Retinal pigment epithelial cell (primary cell): ENCODE data around the gene CTSW.

ENCODE experiments used
- DNase-seq: peaks from one replicate; pipeline ENCODE4 v3.0.0-alpha.2; 2010; ENCODE audit warnings: low read depth
- H3K4me3 ChIP-seq: 2 replicates; pipeline ENCODE4 v1.5.1; 2011; ENCODE audit warnings: mild to moderate bottlenecking, low read length, control low read depth, moderate library complexity
- CTCF ChIP-seq: conservative IDR thresholded peaks from 2 replicates; pipeline ENCODE4 v1.5.1; 2011; ENCODE audit warnings: low read depth, low read length, control low read depth, inconsistent platforms

Gene CTSW

GRCh38 chr11:65869643-65870306, 9.9 kb upstream of the CTSW start:
- no peak overlapping the region for H3K4me3 ChIP-seq
- TF ChIP-seq CTCF: no peak
- no peak for DNase-seq

GRCh38 chr11:65870307-65870658, 9.4 kb upstream of the CTSW start:
- H3K4me3 ChIP-seq: no peak overlapping the region
- DNase-seq: no peak
- no peak for TF ChIP-seq CTCF

- no peak for TF ChIP-seq CTCF
- no peak for DNase-seq
- H3K4me3 ChIP-seq: no peak overlapping the region
Measured at GRCh38 chr11:65870706-65871681, 8.6 kb upstream of the CTSW start.

DNA sequence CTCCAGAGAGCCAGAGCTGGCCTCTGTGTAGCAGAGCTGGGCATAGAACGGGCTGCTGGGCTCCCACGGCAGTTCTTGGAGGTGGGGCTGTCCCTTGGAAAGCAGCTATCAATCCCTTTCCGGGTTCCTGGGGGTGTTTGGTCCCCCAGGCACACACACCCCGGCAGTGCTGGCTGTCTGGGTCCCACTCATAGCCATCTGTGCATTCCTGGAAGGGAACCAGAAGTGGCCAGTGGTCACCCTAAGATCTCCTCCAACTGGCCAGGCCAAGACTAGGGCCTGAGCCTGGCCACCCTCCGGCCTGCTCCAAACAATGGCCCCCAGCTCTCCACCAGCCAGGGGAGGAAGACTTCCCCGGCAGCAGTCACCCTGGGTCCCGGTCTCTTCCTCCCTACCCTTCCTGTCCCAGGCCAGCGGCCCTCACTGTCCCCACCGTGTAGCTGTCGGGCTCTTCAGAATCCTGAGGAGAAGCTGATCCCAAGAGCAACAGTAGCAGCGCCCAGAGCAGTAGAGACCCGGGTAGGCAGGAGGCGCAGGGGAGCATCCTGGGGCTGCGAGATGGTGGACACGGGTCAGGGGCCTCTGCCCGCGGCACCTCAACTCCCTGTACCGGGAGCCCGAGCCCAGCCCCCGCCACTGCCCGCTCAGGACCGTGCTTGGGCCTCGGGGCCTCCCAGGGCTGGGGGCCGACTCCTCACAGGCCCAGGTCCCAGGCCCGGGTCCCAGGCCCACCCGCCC, 7.7 kb upstream of the CTSW start:
- TF ChIP-seq CTCF: peak; percentile 38
- no peak for DNase-seq
- H3K4me3 ChIP-seq: peak overlapping the region; percentile 75

DNA sequence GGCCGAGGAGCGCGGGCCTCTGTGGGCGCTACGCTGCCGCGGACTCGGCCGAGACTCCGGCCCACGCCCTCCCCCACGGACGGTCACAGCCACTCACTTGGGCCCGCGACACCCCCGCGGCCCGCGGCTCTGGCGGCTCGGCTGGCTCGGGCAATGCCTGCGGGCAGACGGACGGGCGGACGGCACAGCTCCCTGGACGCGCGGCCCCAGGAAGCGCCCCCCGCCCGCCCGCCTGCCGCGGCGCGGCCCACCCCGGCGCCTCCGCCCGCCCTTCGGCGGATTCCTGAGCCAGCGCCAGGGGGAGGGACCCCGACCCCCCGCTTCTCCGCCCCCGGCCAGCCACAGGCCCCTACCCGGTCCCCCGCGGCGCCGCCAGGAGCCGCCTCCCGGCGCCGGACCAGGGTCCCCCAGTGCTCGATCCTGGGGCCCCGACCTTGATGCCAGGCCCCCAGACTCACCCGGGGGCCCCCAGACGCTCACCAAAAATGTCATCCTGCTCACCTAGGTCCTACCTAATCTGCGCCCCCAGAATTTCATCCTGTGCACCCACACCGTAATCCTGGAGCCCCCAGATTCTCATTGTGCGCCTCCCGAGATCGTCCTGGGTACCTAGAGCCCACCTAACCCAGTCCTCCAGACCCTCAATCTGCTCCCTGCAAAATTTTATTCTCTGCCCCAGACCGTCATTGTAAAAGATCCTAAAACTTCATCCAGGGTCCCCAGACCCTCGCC, 6.9 kb upstream of the CTSW start, which contains the start of gene EFEMP2:
Gene EFEMP2 (minus strand): TSS at position 215 of the 732 bp plus-strand sequence. CDS start 446 bp downstream, outside the sequence.
- no peak for TF ChIP-seq CTCF
- DNase-seq: no peak

GRCh38 chr11:65873318-65874156, 6.1 kb upstream of the CTSW start:
- DNase-seq: peak; percentile 48
- TF ChIP-seq CTCF: no peak
- H3K4me3 ChIP-seq: peak overlapping the region; percentile 75

More for the DNA sequence above, 6.9 kb upstream of the CTSW start, which contains the start of gene EFEMP2:
- peak within 1 kb of the TSS; percentile 75 for H3K4me3 ChIP-seq
